GM18870 (cell line): Measurements from ENCODE around the gene PDCD1LG2.
A peak's percentile ranks its signal among the peaks of the same experiment; 100 is the strongest.
"Not testable (repeated sequence)": the region's sequence is repeated elsewhere in the genome, so short reads cannot be mapped to it uniquely, and the experiment has no call there.

Experiments used
- ATAC-seq: cut with Tn5 transposase; IDR thresholded peaks from one replicate; pipeline ENCODE4 v1.9.1; 2021; ENCODE audit warnings: moderate library complexity; ENCODE audit not compliant: unreplicated experiment

The PDCD1LG2 gene

GRCh38 chr9:5493679-5494511 lies 16.4 kb upstream of the PDCD1LG2 start:
- ATAC-seq, result peak; percentile 83

GRCh38 chr9:5494765-5495164 lies 15.6 kb upstream of the PDCD1LG2 start:
- ATAC-seq, result not testable (repeated sequence)

- no peak for ATAC-seq
These were observed 11.2 kb upstream of the PDCD1LG2 start for GRCh38 chr9:5499157-5499556.

GRCh38 chr9:5499889-5500398 lies 10.4 kb upstream of the PDCD1LG2 start:
- ATAC-seq, result no peak

GRCh38 chr9:5500441-5501235 lies 9.7 kb upstream of the PDCD1LG2 start:
- ATAC-seq, result no peak

GRCh38 chr9:5502553-5502952 lies 7.8 kb upstream of the PDCD1LG2 start:
- no peak for ATAC-seq

- ATAC-seq, result no peak
These were observed 758 bp upstream of the PDCD1LG2 start for GRCh38 chr9:5509573-5509972.

- ATAC-seq, result no peak
These were observed 658 bp downstream of the PDCD1LG2 start for GRCh38 chr9:5510989-5511388.

GRCh38 chr9:5511476-5511875 lies 1.1 kb downstream of the PDCD1LG2 start:
- no peak for ATAC-seq

GRCh38 chr9:5511935-5512580 lies 1.7 kb downstream of the PDCD1LG2 start:
- no peak for ATAC-seq

GRCh38 chr9:5512658-5513452 lies 2.5 kb downstream of the PDCD1LG2 start:
- ATAC-seq, result no peak

- no peak for ATAC-seq
These were observed 3.8 kb downstream of the PDCD1LG2 start for GRCh38 chr9:5513966-5514616.

- no peak for ATAC-seq
These were observed 4.4 kb downstream of the PDCD1LG2 start for GRCh38 chr9:5514617-5515260.

- no peak for ATAC-seq
These were observed 4.9 kb downstream of the PDCD1LG2 start for GRCh38 chr9:5515261-5515650.

- no peak for ATAC-seq
These were observed 6.3 kb downstream of the PDCD1LG2 start for GRCh38 chr9:5516453-5517220.

GRCh38 chr9:5518171-5518936 lies 8.0 kb downstream of the PDCD1LG2 start:
- peak; percentile 64 for ATAC-seq

GRCh38 chr9:5518937-5519319 lies 8.6 kb downstream of the PDCD1LG2 start:
- no peak for ATAC-seq

GRCh38 chr9:5524090-5524489 lies 13.8 kb downstream of the PDCD1LG2 start:
- no peak for ATAC-seq
